ENCODE results near the gene ABI3BP. TPM values are rescaled to one million over a fixed set of nuclear protein-coding genes. Genes with fewer than 3 reads are reported as not detected.

Gene ABI3BP
- total RNA-seq, 1 donor from 2014 or later: 28.8 TPM

- peak; percentile 47 for ATAC-seq (ENCODE audit: poor library complexity)
- DNase-seq: no peak
- intact Hi-C loops (cut with DNase I): no loop called here
These were observed 267.2 kb downstream of the ABI3BP start for GRCh38 chr3:100725935-100726513.

GRCh38 chr3:100720426-100720825 is 272.8 kb downstream of the ABI3BP start:
- intact Hi-C loops (cut with DNase I): no loop called here
- DNase-seq (no peak), ATAC-seq (ENCODE audit: poor library complexity) (no peak)

DNA sequence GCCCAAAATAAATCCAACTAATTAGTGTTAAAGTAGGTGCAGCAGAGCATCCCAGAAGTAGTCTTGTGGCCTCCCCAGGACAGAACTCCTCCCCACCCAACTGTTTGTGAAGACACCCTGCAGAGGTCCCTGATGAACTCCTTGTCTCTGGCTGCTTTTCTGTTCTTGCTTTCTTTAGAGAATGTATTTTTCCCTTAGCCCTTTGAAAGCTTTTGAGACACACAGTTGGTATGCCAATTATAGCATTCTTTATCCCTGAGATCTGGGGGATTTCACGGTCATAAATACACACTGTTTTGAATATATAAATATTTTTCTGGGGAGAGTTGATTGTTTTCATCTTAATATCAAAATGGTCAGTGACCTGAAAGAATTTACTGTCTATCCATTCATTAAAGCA is 274.1 kb downstream of the ABI3BP start:
- ATAC-seq (ENCODE audit: poor library complexity) (no peak), DNase-seq (no peak)
- intact Hi-C loops (cut with DNase I): no loop called here

DNA sequence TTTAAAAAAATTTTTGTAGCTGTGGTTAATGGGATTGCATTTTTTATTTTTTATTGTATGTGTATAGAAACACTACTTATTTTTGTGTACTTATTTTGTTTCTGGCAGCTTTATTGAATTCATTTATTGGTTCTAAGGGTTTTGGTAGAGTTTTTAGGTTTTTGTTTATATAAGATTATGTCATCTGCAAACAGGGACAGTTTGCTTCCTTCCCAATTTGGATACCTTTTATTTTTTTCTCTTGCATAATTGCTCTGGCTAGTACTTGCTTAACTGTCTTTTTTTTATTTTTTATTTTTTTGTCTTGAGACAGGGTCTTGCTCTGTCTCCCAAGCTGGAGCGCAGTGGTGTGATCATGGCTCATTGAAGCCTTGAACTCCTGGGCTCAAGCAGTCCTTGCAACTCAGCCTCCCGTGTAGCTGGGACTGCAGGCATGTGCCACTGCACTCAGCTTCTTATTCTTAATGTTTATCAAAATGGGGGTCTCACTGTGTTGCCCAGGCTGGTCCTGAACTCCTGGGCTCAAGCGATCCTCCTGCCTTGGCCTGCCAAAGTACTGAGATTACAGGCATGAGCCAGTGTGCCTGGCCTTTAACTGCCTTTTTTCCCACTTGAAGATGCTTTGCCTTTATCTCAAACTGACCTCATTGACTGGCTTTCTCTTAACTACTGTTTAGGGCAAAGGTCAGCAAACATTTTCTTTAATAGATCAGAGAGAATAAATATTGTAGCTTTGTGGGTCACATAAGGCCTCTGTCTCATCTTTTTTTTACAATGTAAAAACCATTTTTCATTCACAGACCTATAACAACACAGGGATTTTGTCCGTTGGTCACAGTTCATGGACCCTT is 275.4 kb downstream of the ABI3BP start:
- DNase-seq (no peak), ATAC-seq (ENCODE audit: poor library complexity) (no peak)
- intact Hi-C loops (cut with DNase I): no loop called here

GRCh38 chr3:100717063-100717462 is 276.2 kb downstream of the ABI3BP start:
- DNase-seq (no peak), ATAC-seq (ENCODE audit: poor library complexity) (no peak)
- intact Hi-C loops (cut with DNase I): no loop called here

GRCh38 chr3:100715176-100715575 is 278.0 kb downstream of the ABI3BP start:
- intact Hi-C loops (cut with DNase I): no loop called here
- DNase-seq (no peak), ATAC-seq (ENCODE audit: poor library complexity) (no peak)

GRCh38 chr3:100710261-100710968 is 282.8 kb downstream of the ABI3BP start:
- intact Hi-C loops (cut with DNase I): no loop called here

GRCh38 chr3:100709842-100710260 is 283.4 kb downstream of the ABI3BP start:
- intact Hi-C loops (cut with DNase I): no loop called here
- DNase-seq (peak; percentile 45), ATAC-seq (ENCODE audit: poor library complexity) (peak; percentile 23)

More at GRCh38 chr3:100710261-100710968, 282.8 kb downstream of the ABI3BP start:
- ATAC-seq (ENCODE audit: poor library complexity): no peak
- DNase-seq: no peak

GRCh38 chr3:100708989-100709841 is 284.0 kb downstream of the ABI3BP start, which contains the start of gene TFG:
Gene TFG (plus strand): TSS chr3:100709494. CDS start chr3:100713686, 4,192 bp downstream.
- intact Hi-C loops (cut with DNase I): no loop called here
- DNase-seq: peak; percentile 99
- peak; percentile 98 for ATAC-seq (ENCODE audit: poor library complexity)

GRCh38 chr3:100708644-100708988 is 284.6 kb downstream of the ABI3BP start:
- intact Hi-C loops (cut with DNase I): no loop called here
- ATAC-seq (ENCODE audit: poor library complexity) (no peak), DNase-seq (no peak)

DNA sequence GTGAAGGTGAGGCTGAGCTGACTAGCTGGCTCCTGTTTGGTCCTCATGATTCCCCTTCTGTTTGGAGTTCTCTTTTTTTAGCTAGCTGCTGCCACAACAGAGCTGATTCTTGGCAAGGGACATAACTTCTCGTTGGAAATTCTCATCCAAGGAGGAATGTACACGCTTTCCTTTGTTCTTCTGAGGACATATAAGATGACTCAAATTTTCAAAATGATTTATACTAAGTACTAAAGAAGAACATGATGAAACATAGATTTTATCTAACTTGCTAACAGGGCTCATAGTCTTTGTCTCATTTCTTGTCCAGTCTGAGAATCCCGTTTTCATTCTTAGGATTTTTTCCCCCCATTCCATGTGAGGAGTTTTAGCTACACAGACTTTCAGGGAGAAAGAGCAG is 286.9 kb downstream of the ABI3BP start:
- intact Hi-C loops (cut with DNase I): no loop called here
- ATAC-seq (ENCODE audit: poor library complexity) (no peak), DNase-seq (no peak)

DNA sequence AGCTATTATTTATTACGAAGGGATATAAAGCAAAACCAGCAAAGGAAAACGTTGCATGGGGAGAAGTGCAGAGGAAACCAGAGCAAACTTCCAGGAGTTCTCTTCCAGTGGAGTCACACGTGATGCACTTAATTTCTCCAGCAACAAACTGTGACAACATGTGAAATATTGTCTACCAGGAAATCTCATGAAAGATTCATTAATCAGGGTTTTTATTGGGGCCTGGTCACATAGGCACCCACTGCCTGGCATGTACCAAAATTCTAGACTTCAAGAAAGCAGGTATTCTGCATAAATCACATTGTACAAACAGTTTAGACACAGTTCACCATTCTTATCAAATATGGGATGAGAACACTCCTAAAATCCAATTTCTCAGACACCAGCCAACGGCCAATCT is 289.4 kb downstream of the ABI3BP start:
- intact Hi-C loops (cut with DNase I): no loop called here
- ATAC-seq (ENCODE audit: poor library complexity) (no peak), DNase-seq (no peak)

DNA sequence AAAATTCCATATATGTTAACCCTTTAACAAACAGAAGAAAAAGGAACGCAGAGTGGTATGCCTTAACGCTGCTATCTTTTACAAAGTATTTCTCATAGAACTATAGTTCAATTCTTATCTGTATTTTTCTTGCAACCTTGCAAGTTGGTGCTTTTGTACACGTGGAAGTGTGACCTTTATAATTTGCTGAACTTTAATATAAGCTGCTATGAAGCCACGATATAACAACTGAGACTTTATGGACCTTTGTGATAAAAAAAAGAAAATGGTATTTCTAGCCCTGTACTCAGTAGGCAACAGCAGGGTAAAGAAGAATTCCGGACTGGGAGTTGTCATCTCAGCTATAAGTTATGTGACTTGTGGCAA is 290.3 kb downstream of the ABI3BP start:
- DNase-seq (no peak), ATAC-seq (ENCODE audit: poor library complexity) (no peak)
- intact Hi-C loops (cut with DNase I): no loop called here

DNA sequence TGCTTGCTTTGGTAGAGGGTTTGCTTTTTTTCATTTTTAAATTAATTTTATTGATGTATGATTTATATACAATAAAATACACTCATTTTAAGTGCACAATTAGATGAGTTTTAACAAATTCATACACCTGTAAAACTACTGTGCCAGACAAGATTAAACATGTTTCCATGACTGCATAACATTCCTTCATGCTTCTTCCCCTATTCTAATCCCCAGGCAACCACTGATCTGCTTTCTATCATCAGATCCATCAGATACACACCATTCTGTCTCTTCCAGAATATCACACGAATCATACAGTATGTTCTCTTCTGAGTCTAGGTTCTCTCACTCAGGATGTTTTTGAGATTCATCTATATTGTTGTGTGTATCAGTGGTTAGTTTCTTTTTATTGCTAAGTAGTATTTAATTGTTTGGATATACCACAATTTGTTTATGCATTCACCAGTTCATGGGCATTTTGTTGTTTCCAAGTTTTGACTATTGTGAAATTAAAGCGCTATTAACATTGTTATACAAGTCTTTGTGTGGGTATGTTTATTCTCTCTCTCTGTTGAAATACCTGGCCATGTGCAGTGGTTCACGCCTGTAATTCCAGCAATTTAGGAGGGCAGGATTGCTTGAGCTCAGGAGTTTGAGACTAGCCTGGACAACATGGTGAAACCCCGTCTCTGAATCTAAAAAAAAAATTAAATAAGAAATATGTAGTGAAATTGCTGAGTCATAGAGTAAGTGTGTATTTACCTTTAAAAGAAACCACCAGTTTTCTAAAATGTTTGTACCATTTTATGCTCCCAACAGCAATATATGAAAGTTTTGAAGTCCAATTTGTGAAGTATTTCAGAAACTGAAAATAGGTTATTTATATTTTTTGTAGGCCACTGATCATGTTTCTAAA is 290.9 kb downstream of the ABI3BP start:
- intact Hi-C loops (cut with DNase I): no loop called here
- ATAC-seq (ENCODE audit: poor library complexity) (no peak), DNase-seq (no peak)

- DNase-seq: no peak
- no peak for ATAC-seq (ENCODE audit: poor library complexity)
- intact Hi-C loops (cut with DNase I): no loop called here
These were observed 292.5 kb downstream of the ABI3BP start for GRCh38 chr3:100700708-100701107.

All from Right ventricle myocardium superior (tissue), 1 donor.